Lower leg skin (tissue), 3 donors: ENCODE measurements around the gene ZNF367.

Experiments used
- POLR2A ChIP-seq, 2 donors: fragments of 450-650 bp; IDR thresholded peaks; one replicate each; pipeline ENCODE4 v1.6.1; 2016 to 2017; ENCODE audit warnings: antibody characterized with exemption in 2 of 2, mild to moderate bottlenecking in 1 of 2, moderate library complexity in 1 of 2
- TF ChIP-seq, protein P1 (sequence below), 3 donors: fragments of 450-650 bp; IDR thresholded peaks; one replicate each; pipeline ENCODE4 v1.5.1; 2016; ENCODE audit warnings: antibody characterized with exemption in 3 of 3, mild to moderate bottlenecking in 3 of 3, moderate library complexity in 2 of 3

DNA sequence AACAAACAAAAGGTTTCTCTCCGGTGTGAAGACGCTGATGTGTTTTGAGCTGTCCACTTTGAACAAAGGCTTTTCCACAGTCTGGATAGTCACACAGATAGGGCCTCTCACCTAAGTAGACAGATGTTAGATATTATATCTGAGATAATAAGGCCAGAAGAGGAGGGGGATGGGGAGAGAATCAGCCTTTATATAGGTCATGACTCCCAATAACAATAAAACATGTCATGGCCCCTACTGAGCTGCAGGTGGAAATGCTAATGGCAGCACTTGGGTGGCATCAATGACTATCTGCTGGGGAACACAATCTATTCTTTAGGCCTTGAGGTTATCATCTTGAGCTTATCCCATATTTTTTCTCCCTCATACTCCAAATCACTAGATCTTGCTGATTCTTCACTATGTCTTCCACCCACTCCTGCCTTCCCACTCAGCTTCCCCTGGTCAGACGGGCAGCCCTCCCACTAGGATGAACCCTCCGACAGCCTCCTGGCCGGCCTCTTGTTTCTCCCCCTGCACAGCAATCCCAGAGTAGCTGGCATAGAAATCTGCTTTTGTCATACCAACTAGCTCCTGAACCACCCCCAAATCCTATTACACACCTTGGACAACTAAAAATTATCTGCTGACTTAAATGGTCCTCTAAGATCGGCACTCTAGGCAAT lies 23.2 kb downstream of the ZNF367 start:
- TF ChIP-seq, protein P1, sequence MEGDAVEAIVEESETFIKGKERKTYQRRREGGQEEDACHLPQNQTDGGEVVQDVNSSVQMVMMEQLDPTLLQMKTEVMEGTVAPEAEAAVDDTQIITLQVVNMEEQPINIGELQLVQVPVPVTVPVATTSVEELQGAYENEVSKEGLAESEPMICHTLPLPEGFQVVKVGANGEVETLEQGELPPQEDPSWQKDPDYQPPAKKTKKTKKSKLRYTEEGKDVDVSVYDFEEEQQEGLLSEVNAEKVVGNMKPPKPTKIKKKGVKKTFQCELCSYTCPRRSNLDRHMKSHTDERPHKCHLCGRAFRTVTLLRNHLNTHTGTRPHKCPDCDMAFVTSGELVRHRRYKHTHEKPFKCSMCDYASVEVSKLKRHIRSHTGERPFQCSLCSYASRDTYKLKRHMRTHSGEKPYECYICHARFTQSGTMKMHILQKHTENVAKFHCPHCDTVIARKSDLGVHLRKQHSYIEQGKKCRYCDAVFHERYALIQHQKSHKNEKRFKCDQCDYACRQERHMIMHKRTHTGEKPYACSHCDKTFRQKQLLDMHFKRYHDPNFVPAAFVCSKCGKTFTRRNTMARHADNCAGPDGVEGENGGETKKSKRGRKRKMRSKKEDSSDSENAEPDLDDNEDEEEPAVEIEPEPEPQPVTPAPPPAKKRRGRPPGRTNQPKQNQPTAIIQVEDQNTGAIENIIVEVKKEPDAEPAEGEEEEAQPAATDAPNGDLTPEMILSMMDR (IDR thresholded peaks at IDR 0.05): no peak
- no peak for TF ChIP-seq POLR2A (IDR thresholded peaks at IDR 0.05)
